Ecto neural progenitor cell (in vitro differentiated cells): ENCODE measurements around the gene LYL1.
A peak's percentile ranks its signal among the peaks of the same experiment; 100 is the strongest.

Experiments used
- DNase-seq: peaks from one replicate; pipeline ENCODE4 v3.0.0-alpha.2; 2018; ENCODE audit warnings: low spot score

Gene LYL1

GRCh38 chr19:13073263-13073662 lies 29.4 kb downstream of the LYL1 start:
- no peak for DNase-seq

- no peak for DNase-seq
Observed at GRCh38 chr19:13072188-13072908, 30.3 kb downstream of the LYL1 start.

- no peak for DNase-seq
Observed at GRCh38 chr19:13071444-13072187, 31.0 kb downstream of the LYL1 start.

GRCh38 chr19:13070425-13071140 lies 32.1 kb downstream of the LYL1 start:
- DNase-seq, result no peak

GRCh38 chr19:13069415-13070359 lies 33.0 kb downstream of the LYL1 start:
- DNase-seq, result no peak

GRCh38 chr19:13068085-13068846 lies 34.4 kb downstream of the LYL1 start:
- DNase-seq, result no peak

- DNase-seq, result no peak
Observed at GRCh38 chr19:13066933-13067807, 35.5 kb downstream of the LYL1 start.

- DNase-seq, result no peak
Observed at GRCh38 chr19:13066226-13066625, 36.4 kb downstream of the LYL1 start.

- no peak for DNase-seq
Observed at GRCh38 chr19:13064092-13064489, 38.6 kb downstream of the LYL1 start.

- DNase-seq, result no peak
Observed at GRCh38 chr19:13063461-13064091, 39.1 kb downstream of the LYL1 start.

GRCh38 chr19:13062317-13062716 lies 40.3 kb downstream of the LYL1 start:
- no peak for DNase-seq

- DNase-seq, result peak; percentile 87
Observed at GRCh38 chr19:13060964-13061927, 41.4 kb downstream of the LYL1 start.

- DNase-seq, result no peak
Observed at GRCh38 chr19:13060233-13060963, 42.3 kb downstream of the LYL1 start.

- no peak for DNase-seq
Observed at GRCh38 chr19:13058951-13059660, 43.6 kb downstream of the LYL1 start.

GRCh38 chr19:13057744-13058143 lies 44.9 kb downstream of the LYL1 start:
- no peak for DNase-seq

- no peak for DNase-seq
Observed at GRCh38 chr19:13057147-13057572, 45.5 kb downstream of the LYL1 start.
